Measurements from ENCODE around the gene KRT35. TPM values are rescaled to one million over a fixed set of nuclear protein-coding genes. Genes with fewer than 3 reads are reported as not detected.

The KRT35 gene
- total and polyA plus RNA-seq, 10 of the 15 experiments (the other 5 are each of a cell fraction or from before 2014, with no cell fraction given), result not detected

- Histone ChIP-seq H3K4me2 (ENCODE audit: control insufficient read depth, insufficient read depth) (no peak overlapping the region), H3K4me3 (no peak overlapping the region), H2AFZ (ENCODE audit: control insufficient read depth, low read depth, low read length) (no peak overlapping the region), H3K36me3 (ENCODE audit: control insufficient read depth in 2 of 2, insufficient read depth in 2 of 2, low read length in 1 of 2) (no peaks in the 10 kb centered on the region), H3K9me3 (replicated peaks; ENCODE audit: control insufficient read depth, insufficient read depth, low read length) (no peaks in the 10 kb centered on the region), H3K27me3 (replicated peaks in 1 of 2; ENCODE audit: control insufficient read depth in 2 of 2, insufficient read depth in 2 of 2, low read length in 1 of 2) (no peaks in the 10 kb centered on the region; a peak in 2 of 4 replicates), H3K4me1 (ENCODE audit: control insufficient read depth, insufficient read depth, low read length) (no peaks in the 10 kb centered on the region), H3K79me2 (ENCODE audit: control insufficient read depth, insufficient read depth, low read length) (no peaks in the 10 kb centered on the region), H4K20me1 (ENCODE audit: control insufficient read depth, insufficient read depth) (no peaks in the 10 kb centered on the region), H3K27ac (ENCODE audit: control insufficient read depth, insufficient read depth) (no peak overlapping the region), H3K9ac (ENCODE audit: control insufficient read depth, insufficient read depth, low read length) (no peak overlapping the region)
- WGBS (ENCODE audit: insufficient coverage, insufficient replicate concordance, low lambda C conversion rate, missing lambda C conversion rate), result 11% methylated on average over 15 of the region's 15 CpGs
- CTCF ChIA-PET, result interaction anchor here (1.0 to 1.7 kb wide), 2 partner anchors 11 to 200 kb away, joined by 3 read pairs; no protein-coding TSS in a partner anchor
- no TSS peak for BruUV-seq (replicated peaks)
- RAD21 ChIA-PET (ENCODE audit: unreplicated experiment), result no interaction called here
- FAIRE-seq (no peak), DNase-seq (ENCODE audit: low read depth, low spot score) (no peak), ATAC-seq (no peak)
- SMC1A ChIA-PET (ENCODE audit: uncharacterized antibody, unreplicated experiment), result no interaction called here
- intact Hi-C loops (cut with micrococcal nuclease; ENCODE audit: unreplicated experiment), result no loop called here
- POLR2A ChIA-PET, result no interaction called here
- in situ Hi-C loops (cut with MboI), result no loop called here
- TF ChIP-seq ZZZ3 (IDR thresholded peaks at IDR 0.05; ENCODE audit: control insufficient read depth, insufficient read length, low read depth), result no peak
- no peak for TF ChIP-seq USF2 (IDR thresholded peaks at IDR 0.05; ENCODE audit: borderline replicate concordance, low read depth, low read length)
- no peak for TF ChIP-seq MTA3 (IDR thresholded peaks at IDR 0.05; ENCODE audit: borderline replicate concordance, low read length)
- no peak for TF ChIP-seq SMAD5 (IDR thresholded peaks at IDR 0.05; ENCODE audit: low read depth)
- TF ChIP-seq CREM (IDR thresholded peaks at IDR 0.05; ENCODE audit: low read depth), result no peak
- no peak for TF ChIP-seq LARP7 (IDR thresholded peaks at IDR 0.05)
- no peak for TF ChIP-seq MTA2 (IDR thresholded peaks at IDR 0.05; ENCODE audit: low read depth)
- TF ChIP-seq, protein P1, sequence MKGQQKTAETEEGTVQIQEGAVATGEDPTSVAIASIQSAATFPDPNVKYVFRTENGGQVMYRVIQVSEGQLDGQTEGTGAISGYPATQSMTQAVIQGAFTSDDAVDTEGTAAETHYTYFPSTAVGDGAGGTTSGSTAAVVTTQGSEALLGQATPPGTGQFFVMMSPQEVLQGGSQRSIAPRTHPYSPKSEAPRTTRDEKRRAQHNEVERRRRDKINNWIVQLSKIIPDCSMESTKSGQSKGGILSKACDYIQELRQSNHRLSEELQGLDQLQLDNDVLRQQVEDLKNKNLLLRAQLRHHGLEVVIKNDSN (IDR thresholded peaks at IDR 0.05; ENCODE audit: borderline replicate concordance, extremely low read length, insufficient read depth, low read depth, low read length), result no peak
- no peak for TF ChIP-seq ZNF207 (IDR thresholded peaks at IDR 0.05; ENCODE audit: borderline replicate concordance)
- TF ChIP-seq, protein P2, sequence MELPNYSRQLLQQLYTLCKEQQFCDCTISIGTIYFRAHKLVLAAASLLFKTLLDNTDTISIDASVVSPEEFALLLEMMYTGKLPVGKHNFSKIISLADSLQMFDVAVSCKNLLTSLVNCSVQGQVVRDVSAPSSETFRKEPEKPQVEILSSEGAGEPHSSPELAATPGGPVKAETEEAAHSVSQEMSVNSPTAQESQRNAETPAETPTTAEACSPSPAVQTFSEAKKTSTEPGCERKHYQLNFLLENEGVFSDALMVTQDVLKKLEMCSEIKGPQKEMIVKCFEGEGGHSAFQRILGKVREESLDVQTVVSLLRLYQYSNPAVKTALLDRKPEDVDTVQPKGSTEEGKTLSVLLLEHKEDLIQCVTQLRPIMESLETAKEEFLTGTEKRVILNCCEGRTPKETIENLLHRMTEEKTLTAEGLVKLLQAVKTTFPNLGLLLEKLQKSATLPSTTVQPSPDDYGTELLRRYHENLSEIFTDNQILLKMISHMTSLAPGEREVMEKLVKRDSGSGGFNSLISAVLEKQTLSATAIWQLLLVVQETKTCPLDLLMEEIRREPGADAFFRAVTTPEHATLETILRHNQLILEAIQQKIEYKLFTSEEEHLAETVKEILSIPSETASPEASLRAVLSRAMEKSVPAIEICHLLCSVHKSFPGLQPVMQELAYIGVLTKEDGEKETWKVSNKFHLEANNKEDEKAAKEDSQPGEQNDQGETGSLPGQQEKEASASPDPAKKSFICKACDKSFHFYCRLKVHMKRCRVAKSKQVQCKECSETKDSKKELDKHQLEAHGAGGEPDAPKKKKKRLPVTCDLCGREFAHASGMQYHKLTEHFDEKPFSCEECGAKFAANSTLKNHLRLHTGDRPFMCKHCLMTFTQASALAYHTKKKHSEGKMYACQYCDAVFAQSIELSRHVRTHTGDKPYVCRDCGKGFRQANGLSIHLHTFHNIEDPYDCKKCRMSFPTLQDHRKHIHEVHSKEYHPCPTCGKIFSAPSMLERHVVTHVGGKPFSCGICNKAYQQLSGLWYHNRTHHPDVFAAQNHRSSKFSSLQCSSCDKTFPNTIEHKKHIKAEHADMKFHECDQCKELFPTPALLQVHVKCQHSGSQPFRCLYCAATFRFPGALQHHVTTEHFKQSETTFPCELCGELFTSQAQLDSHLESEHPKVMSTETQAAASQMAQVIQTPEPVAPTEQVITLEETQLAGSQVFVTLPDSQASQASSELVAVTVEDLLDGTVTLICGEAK (IDR thresholded peaks at IDR 0.05; ENCODE audit: borderline replicate concordance), result no peak
- no peak for TF ChIP-seq NRF1 (conservative IDR thresholded peaks at IDR 0.05; ENCODE audit: low read depth, low read length)
- TF ChIP-seq, protein P3, sequence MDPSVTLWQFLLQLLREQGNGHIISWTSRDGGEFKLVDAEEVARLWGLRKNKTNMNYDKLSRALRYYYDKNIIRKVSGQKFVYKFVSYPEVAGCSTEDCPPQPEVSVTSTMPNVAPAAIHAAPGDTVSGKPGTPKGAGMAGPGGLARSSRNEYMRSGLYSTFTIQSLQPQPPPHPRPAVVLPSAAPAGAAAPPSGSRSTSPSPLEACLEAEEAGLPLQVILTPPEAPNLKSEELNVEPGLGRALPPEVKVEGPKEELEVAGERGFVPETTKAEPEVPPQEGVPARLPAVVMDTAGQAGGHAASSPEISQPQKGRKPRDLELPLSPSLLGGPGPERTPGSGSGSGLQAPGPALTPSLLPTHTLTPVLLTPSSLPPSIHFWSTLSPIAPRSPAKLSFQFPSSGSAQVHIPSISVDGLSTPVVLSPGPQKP (IDR thresholded peaks at IDR 0.05; ENCODE audit: low read depth, low read length), result no peak
- no peak for TF ChIP-seq RFX5 (IDR thresholded peaks at IDR 0.05; ENCODE audit: low read depth, low read length)
- TF ChIP-seq SP1 (IDR thresholded peaks at IDR 0.05; ENCODE audit: low read depth, low read length), result no peak
- no peak for TF ChIP-seq EED (IDR thresholded peaks at IDR 0.05; ENCODE audit: low read depth)
- TF ChIP-seq, protein P4, sequence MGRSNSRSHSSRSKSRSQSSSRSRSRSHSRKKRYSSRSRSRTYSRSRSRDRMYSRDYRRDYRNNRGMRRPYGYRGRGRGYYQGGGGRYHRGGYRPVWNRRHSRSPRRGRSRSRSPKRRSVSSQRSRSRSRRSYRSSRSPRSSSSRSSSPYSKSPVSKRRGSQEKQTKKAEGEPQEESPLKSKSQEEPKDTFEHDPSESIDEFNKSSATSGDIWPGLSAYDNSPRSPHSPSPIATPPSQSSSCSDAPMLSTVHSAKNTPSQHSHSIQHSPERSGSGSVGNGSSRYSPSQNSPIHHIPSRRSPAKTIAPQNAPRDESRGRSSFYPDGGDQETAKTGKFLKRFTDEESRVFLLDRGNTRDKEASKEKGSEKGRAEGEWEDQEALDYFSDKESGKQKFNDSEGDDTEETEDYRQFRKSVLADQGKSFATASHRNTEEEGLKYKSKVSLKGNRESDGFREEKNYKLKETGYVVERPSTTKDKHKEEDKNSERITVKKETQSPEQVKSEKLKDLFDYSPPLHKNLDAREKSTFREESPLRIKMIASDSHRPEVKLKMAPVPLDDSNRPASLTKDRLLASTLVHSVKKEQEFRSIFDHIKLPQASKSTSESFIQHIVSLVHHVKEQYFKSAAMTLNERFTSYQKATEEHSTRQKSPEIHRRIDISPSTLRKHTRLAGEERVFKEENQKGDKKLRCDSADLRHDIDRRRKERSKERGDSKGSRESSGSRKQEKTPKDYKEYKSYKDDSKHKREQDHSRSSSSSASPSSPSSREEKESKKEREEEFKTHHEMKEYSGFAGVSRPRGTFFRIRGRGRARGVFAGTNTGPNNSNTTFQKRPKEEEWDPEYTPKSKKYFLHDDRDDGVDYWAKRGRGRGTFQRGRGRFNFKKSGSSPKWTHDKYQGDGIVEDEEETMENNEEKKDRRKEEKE (IDR thresholded peaks at IDR 0.05), result no peak
These were observed 18.2 kb downstream of the KRT35 start for GRCh38 chr17:41462705-41463104.

Measured in GM12878 (cell line).